Body of pancreas (tissue), 4 donors: ENCODE data around the gene THUMPD1.

Experiments used
- CTCF ChIP-seq, 7 experiments: fragments of 450-650 bp in 4 of 7; fragments of 200-600 bp in 3 of 7; sonication (generic) in 3 of 7; IDR thresholded peaks; one replicate each; pipeline ENCODE4 v1.5.1; 2016 to 2019; ENCODE audit warnings: antibody characterized with exemption in 7 of 7
- POLR2A ChIP-seq, 3 donors: fragments of 450-650 bp; IDR thresholded peaks; one replicate each; pipeline ENCODE4 v1.6.1; 2016; ENCODE audit warnings: antibody characterized with exemption in 3 of 3, mild to moderate bottlenecking in 2 of 3

- no peak for TF ChIP-seq CTCF (IDR thresholded peaks at IDR 0.05)
- peak in 1 of 3 donors; percentile 0 for TF ChIP-seq POLR2A (IDR thresholded peaks at IDR 0.05)
These were observed 607 bp downstream of the THUMPD1 start for GRCh38 chr16:20740901-20741521.
